Testis (tissue), 3 donors: ENCODE data around the gene CNFN. TPM values are rescaled to one million over a fixed set of nuclear protein-coding genes. Genes with fewer than 3 reads are reported as not detected.

Experiments
- DNase-seq: peaks from one replicate; pipeline ENCODE4 v3.0.0-alpha.2; 2019
- H3K27ac ChIP-seq, 2 donors: fragments of 200-600 bp; sonication (generic); one replicate each; pipeline ENCODE4 v1.5.1; 2019
- H3K27me3 ChIP-seq: fragments of 200-600 bp; sonication (generic); one replicate; pipeline ENCODE4 v1.5.1; 2019
- H3K36me3 ChIP-seq: fragments of 200-600 bp; sonication (generic); one replicate; pipeline ENCODE4 v1.5.1; 2017; ENCODE audit warnings: low read depth; ENCODE audit errors: missing control alignments
- H3K4me1 ChIP-seq: fragments of 200-600 bp; sonication (generic); one replicate; pipeline ENCODE4 v1.5.1; 2019
- H3K4me3 ChIP-seq, 2 donors: fragments of 200-600 bp; sonication (generic); one replicate each; pipeline ENCODE4 v1.5.1; 2017 to 2019
- H3K9me3 ChIP-seq: fragments of 200-600 bp; sonication (generic); one replicate; pipeline ENCODE4 v1.5.1; 2017
- POLR2A ChIP-seq: fragments of 450-650 bp; IDR thresholded peaks from one replicate; pipeline ENCODE4 v1.6.1; 2017; ENCODE audit warnings: antibody characterized with exemption, mild to moderate bottlenecking, moderate library complexity
- WGBS, 2 donors: methylation state at CpG; one replicate each; pipeline ENCODE4 v1.1.5; 2018; 5-methylcytosine and 5-hydroxymethylcytosine counted together
- intact Hi-C: fragments of 100-400 bp; cut with DNase I; formaldehyde crosslinking; loops from one replicate; pipeline ENCODE4 v1.15.1; 2023; ENCODE audit warnings: low total_unique reads
- polyA plus RNA-seq: library from polyadenylated mRNA; stranded (reverse); fragments of 350-450 nt; fragmentation: Illumina TruSeq; extraction: RNeasy Lipid Tissue Mini Kit (QIAGEN cat#74804); gene quantifications from one replicate; pipeline ENCODE4 v1.2.3, GENCODE V29; 2014; ENCODE audit warnings: low read depth, low replicate concordance; ENCODE audit not compliant: insufficient read depth
- total RNA-seq, 2 donors: library from RNA; depleted of rRNA; stranded (reverse); fragments of >200 nt; gene quantifications; one replicate each; pipeline ENCODE4 v1.2.3, GENCODE V29; 2016
- TF ChIP-seq, protein P1 (sequence below), 3 experiments: fragments of 450-650 bp in 2 of 3; fragments of 200-600 bp in 1 of 3; sonication (generic) in 1 of 3; IDR thresholded peaks; one replicate each; pipeline ENCODE4 v1.5.1; 2016 to 2019; ENCODE audit warnings: antibody characterized with exemption in 3 of 3, mild to moderate bottlenecking in 2 of 3, moderate library complexity in 1 of 3

CNFN gene
- total and polyA plus RNA-seq, 3 donors from 2014 or later: 1.9 to 5.0 (median 2.2) TPM

DNA sequence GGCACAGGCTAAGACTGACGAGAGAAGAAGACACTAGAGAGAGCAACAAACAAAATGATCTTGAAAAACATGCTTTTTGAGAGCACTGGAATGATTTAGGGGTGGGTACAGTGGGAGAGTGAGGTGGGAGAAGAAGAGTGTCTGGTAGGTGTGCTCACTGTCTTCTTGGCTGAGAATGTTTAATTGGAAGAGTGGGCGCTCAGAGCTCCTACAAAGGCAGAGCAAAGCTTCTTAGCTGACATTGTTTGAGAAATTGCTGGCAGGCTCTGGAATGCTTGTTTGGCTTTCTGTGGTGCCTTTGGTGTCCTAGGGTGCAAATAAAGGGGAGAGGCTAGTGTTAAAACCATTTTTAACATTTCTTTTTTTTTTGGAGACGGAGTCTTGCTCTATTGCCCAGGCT is 38.6 kb upstream of the CNFN start:
- TF ChIP-seq POLR2A: no peak
- TF ChIP-seq, protein P1, sequence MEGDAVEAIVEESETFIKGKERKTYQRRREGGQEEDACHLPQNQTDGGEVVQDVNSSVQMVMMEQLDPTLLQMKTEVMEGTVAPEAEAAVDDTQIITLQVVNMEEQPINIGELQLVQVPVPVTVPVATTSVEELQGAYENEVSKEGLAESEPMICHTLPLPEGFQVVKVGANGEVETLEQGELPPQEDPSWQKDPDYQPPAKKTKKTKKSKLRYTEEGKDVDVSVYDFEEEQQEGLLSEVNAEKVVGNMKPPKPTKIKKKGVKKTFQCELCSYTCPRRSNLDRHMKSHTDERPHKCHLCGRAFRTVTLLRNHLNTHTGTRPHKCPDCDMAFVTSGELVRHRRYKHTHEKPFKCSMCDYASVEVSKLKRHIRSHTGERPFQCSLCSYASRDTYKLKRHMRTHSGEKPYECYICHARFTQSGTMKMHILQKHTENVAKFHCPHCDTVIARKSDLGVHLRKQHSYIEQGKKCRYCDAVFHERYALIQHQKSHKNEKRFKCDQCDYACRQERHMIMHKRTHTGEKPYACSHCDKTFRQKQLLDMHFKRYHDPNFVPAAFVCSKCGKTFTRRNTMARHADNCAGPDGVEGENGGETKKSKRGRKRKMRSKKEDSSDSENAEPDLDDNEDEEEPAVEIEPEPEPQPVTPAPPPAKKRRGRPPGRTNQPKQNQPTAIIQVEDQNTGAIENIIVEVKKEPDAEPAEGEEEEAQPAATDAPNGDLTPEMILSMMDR (IDR thresholded peaks at IDR 0.05): no peak
- Histone ChIP-seq H3K9me3 (no peaks in the 10 kb centered on the region), H3K4me1 (peaks cover 16% of the 10 kb centered on the region), H3K27ac (no peak overlapping the region), H3K36me3 (no peaks in the 10 kb centered on the region), H3K4me3 (no peak overlapping the region), H3K27me3 (no peaks in the 10 kb centered on the region)
- DNase-seq: no peak
- intact Hi-C loops: no loop called here
- 87 to 92% methylated on average over 3 of the region's 3 CpGs for WGBS, 2 donors

DNA sequence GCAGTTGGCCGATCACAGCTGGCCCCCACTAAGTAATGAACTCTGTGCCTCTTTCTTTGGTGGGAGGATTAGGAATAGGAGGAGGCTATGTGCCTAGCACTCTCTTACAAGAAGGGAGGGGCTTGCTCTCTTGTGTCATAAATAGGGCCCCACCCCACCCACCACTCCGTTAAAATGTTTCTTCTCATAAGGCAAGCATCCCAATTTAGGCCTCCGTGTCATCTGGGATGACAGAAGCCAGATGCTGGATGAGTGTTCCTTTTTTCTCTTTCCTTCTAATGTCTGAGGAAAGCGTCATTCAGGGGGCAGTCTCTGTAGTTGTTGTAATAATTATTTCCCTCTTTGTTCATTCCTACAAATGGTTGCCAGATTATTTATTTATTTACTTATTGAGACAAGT is 37.2 kb upstream of the CNFN start, which contains the start of gene LIPE:
Gene LIPE (minus strand): TSS at position 76 of the 400 bp plus-strand sequence. CDS start 239 bp downstream, outside the sequence.
- WGBS, 2 donors: 70 to 72% methylated on average over 3 to 4 of the region's 4 CpGs

GRCh38 chr19:42426643-42427042 is 36.5 kb upstream of the CNFN start:
- Histone ChIP-seq H3K27me3 (no peaks in the 10 kb centered on the region), H3K9me3 (no peaks in the 10 kb centered on the region), H3K4me3 (no peak overlapping the region), H3K27ac (no peak overlapping the region), H3K4me1 (peaks cover 17% of the 10 kb centered on the region), H3K36me3 (no peaks in the 10 kb centered on the region)
- no peak for DNase-seq
- WGBS, 2 donors: 90 to 92% methylated on average over 2 to 3 of the region's 3 CpGs
- no peak for TF ChIP-seq POLR2A
- TF ChIP-seq, protein P1 (IDR thresholded peaks at IDR 0.05): no peak
- intact Hi-C loops: no loop called here

More for the DNA sequence above, 37.2 kb upstream of the CNFN start, which contains the start of gene LIPE:
- no peak within 1 kb of the TSS for H3K27ac ChIP-seq
- intact Hi-C loops: no loop called here
- no peaks in the 10 kb centered on the region for H3K9me3 ChIP-seq
- no peaks in the 10 kb centered on the region for H3K36me3 ChIP-seq
- no peaks in the 10 kb centered on the region for H3K27me3 ChIP-seq
- DNase-seq: no peak
- no peak for TF ChIP-seq POLR2A
- TF ChIP-seq, protein P1 (IDR thresholded peaks at IDR 0.05): no peak
- peaks cover 10% of the 10 kb centered on the region for H3K4me1 ChIP-seq
- H3K4me3 ChIP-seq: no peak within 1 kb of the TSS

- TF ChIP-seq POLR2A: no peak
- TF ChIP-seq, protein P1 (IDR thresholded peaks at IDR 0.05): peak in 1 of 3 experiments; percentile 18
- Histone ChIP-seq H3K27ac (peak overlapping the region; percentile 35 to 76), H3K4me3 (peak overlapping the region; percentile 63 to 69), H3K4me1 (peaks cover 17% of the 10 kb centered on the region), H3K27me3 (no peaks in the 10 kb centered on the region), H3K36me3 (no peaks in the 10 kb centered on the region), H3K9me3 (no peaks in the 10 kb centered on the region)
- WGBS, 2 donors: 14 to 16% methylated on average over 6 to 13 of the region's 13 CpGs
- DNase-seq: peak; percentile 56
- intact Hi-C loops: no loop called here
Observed at GRCh38 chr19:42424712-42425131, 34.6 kb upstream of the CNFN start.

DNA sequence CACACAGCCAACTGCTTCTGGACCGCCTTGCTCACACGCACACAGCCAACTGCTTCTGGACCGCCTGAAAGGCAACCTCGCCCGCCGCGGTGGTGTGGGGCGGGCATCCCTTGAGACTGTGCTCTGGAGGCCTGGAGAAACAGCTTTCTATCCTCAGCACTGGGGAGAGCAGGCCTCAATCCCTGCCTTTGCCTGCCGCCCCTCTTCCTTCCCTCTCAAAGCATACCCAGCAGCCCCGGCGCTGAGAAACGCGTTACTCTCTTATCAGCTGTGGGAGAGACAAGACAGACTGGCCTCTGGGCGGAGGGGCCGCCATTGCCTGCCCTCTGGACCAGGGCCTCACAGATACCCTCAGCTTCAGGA is 34.2 kb upstream of the CNFN start:
- Histone ChIP-seq H3K27me3 (no peaks in the 10 kb centered on the region), H3K27ac (peak overlapping the region; percentile 35 to 76), H3K4me1 (peaks cover 17% of the 10 kb centered on the region), H3K36me3 (no peaks in the 10 kb centered on the region), H3K4me3 (peak overlapping the region; percentile 63 to 69), H3K9me3 (no peaks in the 10 kb centered on the region)
- intact Hi-C loops: no loop called here
- TF ChIP-seq, protein P1 (IDR thresholded peaks at IDR 0.05): no peak
- TF ChIP-seq POLR2A: no peak
- DNase-seq: peak; percentile 54
- 26 to 28% methylated on average over 7 to 15 of the region's 15 CpGs for WGBS, 2 donors
